Esophagus muscularis mucosa (tissue), 4 donors: ENCODE measurements around the gene CTDSP1. TPM values are rescaled to one million over a fixed set of nuclear protein-coding genes. Genes with fewer than 3 reads are reported as not detected.

Experiments used
- DNase-seq: peaks from one replicate; pipeline ENCODE4 v3.0.0-alpha.2; 2017; ENCODE audit errors: extremely low spot score
- H3K27ac ChIP-seq, 4 donors: fragments of 200-600 bp; sonication (generic); replicated peaks in 1 of 4; 1 replicate in 3 of 4; 2 replicates in 1 of 4; pipeline ENCODE4 v1.5.1; 2016 to 2019; ENCODE audit warnings: mild to moderate bottlenecking in 1 of 4
- H3K27me3 ChIP-seq, 4 donors: fragments of 200-600 bp; sonication (generic); one replicate each; pipeline versions ENCODE4 v1.5.1 to v1.6.0; 2016 to 2019
- H3K36me3 ChIP-seq, 4 donors: fragments of 200-600 bp; sonication (generic); one replicate each; pipeline ENCODE4 v1.5.1; 2016 to 2019
- H3K4me1 ChIP-seq, 4 donors: fragments of 200-600 bp; sonication (generic); one replicate each; pipeline ENCODE4 v1.5.1; 2016 to 2019
- H3K4me3 ChIP-seq, 4 donors: fragments of 200-600 bp; sonication (generic); 1 replicate in 2 of 4; 2 replicates in 2 of 4; pipeline ENCODE4 v1.5.1; 2016 to 2019; ENCODE audit warnings: mild to moderate bottlenecking in 4 of 4, moderate library complexity in 1 of 4
- H3K9me3 ChIP-seq, 4 donors: fragments of 200-600 bp; sonication (generic); 1 replicate in 3 of 4; 2 replicates in 1 of 4; pipeline ENCODE4 v1.5.1; 2016 to 2019
- EP300 ChIP-seq: sonication (generic); formaldehyde crosslinking; IDR thresholded peaks from one replicate; pipeline ENCODE4 v1.6.1; 2017; ENCODE audit warnings: antibody characterized with exemption
- POLR2A ChIP-seq: fragments of 450-650 bp; IDR thresholded peaks from one replicate; pipeline ENCODE4 v1.6.1; 2017; ENCODE audit warnings: antibody characterized with exemption, moderate library complexity, mild to moderate bottlenecking, low read depth
- POLR2AphosphoS5 ChIP-seq, 2 donors: sonication (generic); formaldehyde crosslinking; IDR thresholded peaks; one replicate each; pipeline ENCODE4 v1.6.1; 2017; ENCODE audit warnings: antibody characterized with exemption in 2 of 2
- WGBS: methylation state at CpG from one replicate; pipeline ENCODE4 v1.1.5; 2018; 5-methylcytosine and 5-hydroxymethylcytosine counted together
- intact Hi-C: fragments of 100-400 bp; cut with DNase I; formaldehyde crosslinking; loops from one replicate; pipeline ENCODE4 v1.15.1; 2023
- total RNA-seq, 4 donors: library from RNA; depleted of rRNA; stranded (reverse); fragments of >200 nt; gene quantifications; one replicate each; pipeline versions ENCODE4 v1.1.0 to v1.2.1, GENCODE V29; 2016
- TF ChIP-seq, protein P1 (sequence below), 3 experiments: fragments of 200-600 bp in 2 of 3; fragments of 450-650 bp in 1 of 3; sonication (generic) in 2 of 3; IDR thresholded peaks; one replicate each; pipeline ENCODE4 v1.5.1; 2017 to 2019; ENCODE audit warnings: antibody characterized with exemption in 3 of 3, mild to moderate bottlenecking in 2 of 3, moderate library complexity in 1 of 3

Gene CTDSP1
- total RNA-seq, 4 donors from 2014 or later = 121 to 176 (median 137) TPM

DNA sequence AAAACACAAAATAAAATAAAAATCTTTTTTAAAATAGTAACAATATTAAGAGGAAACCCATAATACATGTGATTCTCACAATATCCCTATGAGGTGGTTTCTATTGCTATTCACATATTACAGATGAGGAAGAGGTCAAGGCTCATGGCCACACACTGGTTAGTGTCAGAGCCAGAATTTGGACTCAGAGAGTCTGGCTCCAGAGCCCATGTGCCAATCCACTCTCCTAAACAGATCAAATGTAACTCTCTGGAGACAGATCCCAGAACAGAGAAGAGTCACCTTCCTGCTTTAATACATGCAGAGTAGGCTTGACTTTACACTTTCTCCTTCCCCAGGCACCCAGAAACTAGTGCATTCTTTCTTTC lies 27.7 kb upstream of the CTDSP1 start:
- no peak for DNase-seq
- intact Hi-C loops = no loop called here
- Histone ChIP-seq H3K27ac (peak overlapping the region in 2 of 4 donors; percentile 69 to 85), H3K4me1 (peaks cover 15 to 34% (median 30%) of the 10 kb centered on the region in 4 donors), H3K27me3 (no peaks in the 10 kb centered on the region), H3K4me3 (no peak overlapping the region), H3K36me3 (no peaks in the 10 kb centered on the region), H3K9me3 (peaks cover 0 to 1% (median under 1%) of the 10 kb centered on the region in 4 donors)
- TF ChIP-seq POLR2AphosphoS5 (IDR thresholded peaks at IDR 0.05) (no peak), EP300 (no peak), POLR2A (no peak)
- TF ChIP-seq, protein P1, sequence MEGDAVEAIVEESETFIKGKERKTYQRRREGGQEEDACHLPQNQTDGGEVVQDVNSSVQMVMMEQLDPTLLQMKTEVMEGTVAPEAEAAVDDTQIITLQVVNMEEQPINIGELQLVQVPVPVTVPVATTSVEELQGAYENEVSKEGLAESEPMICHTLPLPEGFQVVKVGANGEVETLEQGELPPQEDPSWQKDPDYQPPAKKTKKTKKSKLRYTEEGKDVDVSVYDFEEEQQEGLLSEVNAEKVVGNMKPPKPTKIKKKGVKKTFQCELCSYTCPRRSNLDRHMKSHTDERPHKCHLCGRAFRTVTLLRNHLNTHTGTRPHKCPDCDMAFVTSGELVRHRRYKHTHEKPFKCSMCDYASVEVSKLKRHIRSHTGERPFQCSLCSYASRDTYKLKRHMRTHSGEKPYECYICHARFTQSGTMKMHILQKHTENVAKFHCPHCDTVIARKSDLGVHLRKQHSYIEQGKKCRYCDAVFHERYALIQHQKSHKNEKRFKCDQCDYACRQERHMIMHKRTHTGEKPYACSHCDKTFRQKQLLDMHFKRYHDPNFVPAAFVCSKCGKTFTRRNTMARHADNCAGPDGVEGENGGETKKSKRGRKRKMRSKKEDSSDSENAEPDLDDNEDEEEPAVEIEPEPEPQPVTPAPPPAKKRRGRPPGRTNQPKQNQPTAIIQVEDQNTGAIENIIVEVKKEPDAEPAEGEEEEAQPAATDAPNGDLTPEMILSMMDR (IDR thresholded peaks at IDR 0.05) = no peak

DNA sequence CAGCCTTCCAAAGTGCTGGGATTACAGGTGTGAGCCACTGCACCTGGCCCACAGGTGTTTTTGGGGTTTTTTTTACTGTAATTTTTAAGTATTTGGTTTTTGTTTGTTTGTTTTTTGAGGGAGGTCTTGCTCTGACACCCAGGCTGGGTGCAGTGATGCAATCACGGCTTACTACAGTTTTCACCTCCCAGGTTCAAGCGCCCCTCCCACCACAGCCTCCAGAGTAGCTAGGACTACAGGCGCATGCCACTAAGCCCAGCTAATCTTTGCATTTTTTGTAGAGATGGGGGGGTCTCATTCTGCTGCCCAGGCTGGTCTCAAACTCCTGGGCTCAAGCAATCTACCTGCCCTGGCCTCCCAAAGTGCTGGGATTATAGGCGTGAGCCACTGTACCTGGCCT lies 24.9 kb upstream of the CTDSP1 start:
- TF ChIP-seq POLR2A (no peak), EP300 (no peak)
- TF ChIP-seq, protein P1 (IDR thresholded peaks at IDR 0.05) = no peak
- no peak for DNase-seq
- Histone ChIP-seq H3K27me3 (no peaks in the 10 kb centered on the region), H3K9me3 (no peaks in the 10 kb centered on the region), H3K4me3 (no peak overlapping the region), H3K27ac (no peak overlapping the region), H3K4me1 (peaks cover 0 to 10% (median 7%) of the 10 kb centered on the region in 4 donors), H3K36me3 (no peaks in the 10 kb centered on the region)
- 71% methylated on average over 4 of the region's 4 CpGs for WGBS
- intact Hi-C loops = no loop called here

DNA sequence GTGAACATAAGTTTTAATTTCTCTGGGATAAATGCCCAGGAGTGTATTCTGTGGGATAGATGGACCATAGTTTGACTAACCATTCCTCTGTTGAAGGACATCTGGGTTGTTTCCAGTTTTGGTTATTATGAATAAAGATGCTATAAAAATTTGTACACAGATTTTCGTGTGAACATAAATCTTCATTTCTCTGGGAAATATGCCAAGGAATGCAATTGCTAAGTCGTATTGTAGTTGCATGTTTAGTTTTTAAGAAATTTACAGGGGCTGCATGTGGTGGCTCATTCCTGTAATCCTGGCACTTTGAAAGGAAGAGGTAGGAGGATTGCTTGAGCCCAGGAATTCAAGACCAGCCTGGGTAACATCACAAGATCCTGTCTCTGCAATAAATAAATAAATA lies 24.5 kb upstream of the CTDSP1 start:
- Histone ChIP-seq H3K27ac (no peak overlapping the region), H3K4me1 (peaks cover 0 to 10% (median 7%) of the 10 kb centered on the region in 4 donors), H3K36me3 (no peaks in the 10 kb centered on the region), H3K27me3 (no peaks in the 10 kb centered on the region), H3K9me3 (no peaks in the 10 kb centered on the region), H3K4me3 (no peak overlapping the region)
- TF ChIP-seq POLR2A (no peak), EP300 (no peak), POLR2AphosphoS5 (IDR thresholded peaks at IDR 0.05) (no peak)
- TF ChIP-seq, protein P1 (IDR thresholded peaks at IDR 0.05) = no peak
- 10% methylated on average over 2 of the region's 2 CpGs for WGBS
- intact Hi-C loops = no loop called here
- no peak for DNase-seq

DNA sequence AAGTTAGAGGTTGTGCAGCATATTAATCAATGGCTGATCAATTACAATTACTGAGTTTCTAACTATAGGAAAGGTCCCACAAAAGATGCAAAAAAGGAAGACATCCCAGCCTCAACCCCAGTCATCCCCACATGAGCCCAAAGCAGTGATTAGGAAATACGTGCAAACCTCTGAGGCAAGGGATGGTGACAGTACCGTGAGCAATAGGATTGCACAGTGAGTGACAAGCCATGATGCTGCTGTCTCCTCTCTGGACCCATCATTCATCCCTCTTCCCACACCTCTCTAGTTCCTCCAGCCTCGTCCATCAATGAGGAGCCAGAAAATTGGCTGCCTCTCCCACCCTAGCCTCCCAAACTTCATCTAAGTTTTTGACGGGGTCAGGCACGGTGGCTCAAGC lies 21.6 kb upstream of the CTDSP1 start:
- intact Hi-C loops = no loop called here
- 80% methylated on average over 5 of the region's 5 CpGs for WGBS
- Histone ChIP-seq H3K9me3 (no peaks in the 10 kb centered on the region), H3K4me3 (no peak overlapping the region), H3K4me1 (peaks cover 0 to 10% (median 7%) of the 10 kb centered on the region in 4 donors), H3K36me3 (no peaks in the 10 kb centered on the region), H3K27ac (no peak overlapping the region), H3K27me3 (no peaks in the 10 kb centered on the region)
- TF ChIP-seq, protein P1 (IDR thresholded peaks at IDR 0.05) = no peak
- no peak for TF ChIP-seq POLR2AphosphoS5 (IDR thresholded peaks at IDR 0.05)
- TF ChIP-seq POLR2A = no peak
- no peak for TF ChIP-seq EP300
- no peak for DNase-seq

DNA sequence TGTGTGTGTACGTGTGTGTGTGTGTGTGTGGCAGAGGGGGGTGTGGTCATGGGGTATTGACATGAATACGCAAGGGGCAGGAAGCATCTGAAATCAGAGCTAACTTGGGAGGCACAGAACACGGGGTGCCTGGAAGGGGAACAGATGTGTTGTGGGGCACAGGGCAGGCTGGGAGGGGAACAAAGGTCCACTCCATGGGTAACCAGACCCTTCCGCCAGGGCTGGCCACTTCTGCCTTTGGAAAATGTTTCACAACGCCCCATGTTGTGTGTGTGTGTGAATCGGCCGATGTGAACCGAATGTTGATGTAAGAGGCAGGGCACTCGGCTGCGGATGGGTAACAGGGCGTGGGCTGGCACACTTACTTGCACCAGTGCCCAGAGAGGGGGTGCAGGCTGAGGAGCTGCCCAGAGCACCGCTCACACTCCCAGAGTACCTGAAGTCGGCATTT lies 17.7 kb upstream of the CTDSP1 start, which contains the start of gene SLC11A1:
Gene SLC11A1, plus strand, starts transcription at position 358 of the 451 bp plus-strand sequence. CDS start 96 bp downstream, outside the sequence.
- Histone ChIP-seq H3K36me3 (no peaks in the 10 kb centered on the region), H3K4me3 (peak within 1 kb of the TSS in 3 of 4 donors; percentile 16 to 40 (median 24)), H3K9me3 (no peaks in the 10 kb centered on the region), H3K27me3 (no peaks in the 10 kb centered on the region), H3K4me1 (peaks cover 0 to under 1% (median 0%) of the 10 kb centered on the region in 4 donors), H3K27ac (peak within 1 kb of the TSS in 3 of 4 donors; percentile 10 to 31 (median 18))
- intact Hi-C loops = no loop called here
- no peak for DNase-seq
- 73% methylated on average over 13 of the region's 13 CpGs for WGBS
- TF ChIP-seq POLR2AphosphoS5 (IDR thresholded peaks at IDR 0.05) (peak; percentile 16 to 50), POLR2A (peak; percentile 8), EP300 (no peak)
- TF ChIP-seq, protein P1 (IDR thresholded peaks at IDR 0.05) = no peak
